B cell (primary cell): Measurements from ENCODE around the gene TSEN54.

Experiments used
- EZH2 ChIP-seq: IDR thresholded peaks from 2 replicates; pipeline ENCODE4 v1.6.1; 2012; ENCODE audit warnings: borderline replicate concordance, low read depth, mild to moderate bottlenecking, moderate library complexity, low read length; ENCODE audit not compliant: insufficient read depth, poor library complexity, severe bottlenecking
- TF ChIP-seq, protein P1 (sequence below): fragments of 200-600 bp; IDR thresholded peaks from one replicate; pipeline ENCODE4 v1.8.0; 2022; ENCODE audit warnings: antibody characterized with exemption, mild to moderate bottlenecking

DNA sequence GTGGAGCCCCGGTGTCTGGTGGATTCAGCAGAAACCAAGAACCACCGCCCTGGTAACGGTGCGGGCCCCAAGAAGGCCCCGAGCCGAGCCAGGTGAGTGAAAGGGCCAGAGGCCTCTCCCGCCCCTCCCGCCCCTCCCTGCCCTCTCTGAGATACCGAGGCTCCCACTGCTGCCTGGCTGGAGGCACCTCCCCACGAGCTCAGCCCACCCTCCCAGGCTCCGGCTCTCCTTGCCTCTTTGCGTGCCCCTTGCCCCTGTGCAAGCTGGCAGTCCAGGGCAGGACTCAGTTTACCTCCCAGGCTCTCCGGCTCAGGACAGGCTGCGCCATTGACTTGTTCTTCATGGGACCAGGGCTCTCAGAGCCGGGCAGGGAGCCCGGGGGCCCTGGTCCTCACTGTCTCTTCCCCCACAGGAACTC is 57.2 kb downstream of the TSEN54 start:
- no peak for TF ChIP-seq EZH2
- TF ChIP-seq, protein P1, sequence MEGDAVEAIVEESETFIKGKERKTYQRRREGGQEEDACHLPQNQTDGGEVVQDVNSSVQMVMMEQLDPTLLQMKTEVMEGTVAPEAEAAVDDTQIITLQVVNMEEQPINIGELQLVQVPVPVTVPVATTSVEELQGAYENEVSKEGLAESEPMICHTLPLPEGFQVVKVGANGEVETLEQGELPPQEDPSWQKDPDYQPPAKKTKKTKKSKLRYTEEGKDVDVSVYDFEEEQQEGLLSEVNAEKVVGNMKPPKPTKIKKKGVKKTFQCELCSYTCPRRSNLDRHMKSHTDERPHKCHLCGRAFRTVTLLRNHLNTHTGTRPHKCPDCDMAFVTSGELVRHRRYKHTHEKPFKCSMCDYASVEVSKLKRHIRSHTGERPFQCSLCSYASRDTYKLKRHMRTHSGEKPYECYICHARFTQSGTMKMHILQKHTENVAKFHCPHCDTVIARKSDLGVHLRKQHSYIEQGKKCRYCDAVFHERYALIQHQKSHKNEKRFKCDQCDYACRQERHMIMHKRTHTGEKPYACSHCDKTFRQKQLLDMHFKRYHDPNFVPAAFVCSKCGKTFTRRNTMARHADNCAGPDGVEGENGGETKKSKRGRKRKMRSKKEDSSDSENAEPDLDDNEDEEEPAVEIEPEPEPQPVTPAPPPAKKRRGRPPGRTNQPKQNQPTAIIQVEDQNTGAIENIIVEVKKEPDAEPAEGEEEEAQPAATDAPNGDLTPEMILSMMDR, result no peak
